ENCODE measurements around the gene EPS8L1.

EPS8L1 gene

GRCh38 chr19:55080968-55081769 is 5.5 kb downstream of the EPS8L1 start:
- DNase-seq, result peak; percentile 34

GRCh38 chr19:55081770-55082019 is 6.0 kb downstream of the EPS8L1 start:
- no peak for DNase-seq

GRCh38 chr19:55082020-55082851 is 6.6 kb downstream of the EPS8L1 start:
- no peak for DNase-seq

GRCh38 chr19:55083004-55083850 is 7.6 kb downstream of the EPS8L1 start:
- no peak for DNase-seq

- DNase-seq, result no peak
Observed at GRCh38 chr19:55084416-55084815, 8.7 kb downstream of the EPS8L1 start.

- DNase-seq, result no peak
Observed at GRCh38 chr19:55085923-55086715, 10.4 kb downstream of the EPS8L1 start.

GRCh38 chr19:55086730-55087541 is 11.3 kb downstream of the EPS8L1 start:
- peak; percentile 50 for DNase-seq

- DNase-seq, result no peak
Observed at GRCh38 chr19:55087542-55087901, 11.9 kb downstream of the EPS8L1 start.

- DNase-seq, result no peak
Observed at GRCh38 chr19:55088021-55088451, 12.4 kb downstream of the EPS8L1 start.

- peak; percentile 20 for DNase-seq
Observed at GRCh38 chr19:55088543-55089341, 13.1 kb downstream of the EPS8L1 start.

- DNase-seq, result no peak
Observed at GRCh38 chr19:55089342-55089944, 13.8 kb downstream of the EPS8L1 start.

GRCh38 chr19:55090564-55090963 is 14.9 kb downstream of the EPS8L1 start:
- DNase-seq, result no peak

GRCh38 chr19:55091126-55091910 is 15.6 kb downstream of the EPS8L1 start:
- no peak for DNase-seq

GRCh38 chr19:55091955-55092354 is 16.3 kb downstream of the EPS8L1 start:
- DNase-seq, result no peak

- no peak for DNase-seq
Observed at GRCh38 chr19:55092423-55093318, 17.0 kb downstream of the EPS8L1 start.

- DNase-seq, result no peak
Observed at GRCh38 chr19:55094456-55095259, 19.0 kb downstream of the EPS8L1 start.

- no peak for DNase-seq
Observed at GRCh38 chr19:55095260-55096060, 19.8 kb downstream of the EPS8L1 start.
